WTC11 (cell line): ENCODE measurements around the gene RFX7. TPM values are rescaled to one million over a fixed set of nuclear protein-coding genes. Genes with fewer than 3 reads are reported as not detected.

ENCODE experiments used
- ATAC-seq: fragments of 200-7000 bp; cut with Tn5 transposase; 2 replicates; pipeline ENCODE4 v1.10.0; 2021; ENCODE audit warnings: mild to moderate bottlenecking, moderate library complexity
- CTCF ChIA-PET: fragments of 300-600 bp; sonication (Branson Sonifier 250); formaldehyde crosslinking; loops from one replicate; lab custom pipeline; 2021; ENCODE audit warnings: antibody characterized with exemption; lab: Charles Lee
- POLR2A ChIA-PET: fragments of 350-600 bp; sonication (Branson Sonifier 250); formaldehyde crosslinking; loops from one replicate; lab custom pipeline; 2021; ENCODE audit warnings: antibody characterized with exemption; lab: Charles Lee
- DNase-seq: peaks from one replicate; pipeline ENCODE4 v3.0.0; 2021; ENCODE audit warnings: low spot score
- H3K27ac Mint-ChIP-seq: 2 replicates; pipeline ENCODE4 v1.8.0; 2021; ENCODE audit warnings: mixed read lengths
- H3K27me3 Mint-ChIP-seq: 2 replicates; pipeline ENCODE4 v1.8.0; 2021; ENCODE audit warnings: low read depth, mild to moderate bottlenecking, moderate library complexity, mixed read lengths
- H3K36me3 Mint-ChIP-seq: 2 replicates; pipeline ENCODE4 v1.8.0; 2021; ENCODE audit warnings: mixed read lengths
- H3K4me1 Mint-ChIP-seq: 2 replicates; pipeline ENCODE4 v1.8.0; 2022; ENCODE audit warnings: mixed read lengths
- H3K4me3 Mint-ChIP-seq: 2 replicates; pipeline ENCODE4 v1.8.0; 2021; ENCODE audit warnings: mild to moderate bottlenecking, moderate library complexity, mixed read lengths
- H3K9me3 Mint-ChIP-seq: 2 replicates; pipeline ENCODE4 v1.8.0; 2021; ENCODE audit warnings: mixed read lengths
- AR ChIP-seq: fragments of 250-450 bp; sonication (Bioruptor Pico); IDR thresholded peaks from 2 replicates; pipeline ENCODE4 v1.9.0; 2021; ENCODE audit warnings: mild to moderate bottlenecking
- ATF2 ChIP-seq: sonication (generic); formaldehyde crosslinking; IDR thresholded peaks from 2 replicates; pipeline ENCODE4 v1.8.1; 2022; ENCODE audit warnings: low read depth, missing genetic modification reagents, borderline replicate concordance
- CDX4 ChIP-seq: fragments of 250-450 bp; sonication (Bioruptor Pico); IDR thresholded peaks from 2 replicates; pipeline ENCODE4 v1.9.0; 2021; ENCODE audit warnings: moderate library complexity, mild to moderate bottlenecking, inconsistent platforms, borderline replicate concordance
- E2F4 ChIP-seq: sonication (generic); formaldehyde crosslinking; IDR thresholded peaks from 2 replicates; pipeline ENCODE4 v1.8.1; 2022; ENCODE audit warnings: low read depth, mild to moderate bottlenecking, moderate library complexity, missing genetic modification reagents, borderline replicate concordance
- EMX1 ChIP-seq: fragments of 250-450 bp; sonication (Bioruptor Pico); IDR thresholded peaks from 2 replicates; pipeline ENCODE4 v1.8.0; 2021; ENCODE audit warnings: mild to moderate bottlenecking
- FOXP4 ChIP-seq: sonication (generic); formaldehyde crosslinking; IDR thresholded peaks from 2 replicates; pipeline ENCODE4 v1.8.0; 2022; ENCODE audit warnings: mild to moderate bottlenecking, missing genetic modification reagents
- HMGXB4 ChIP-seq: sonication (generic); formaldehyde crosslinking; IDR thresholded peaks from 2 replicates; pipeline ENCODE4 v1.8.1; 2023; ENCODE audit warnings: mild to moderate bottlenecking, moderate library complexity, missing genetic modification reagents
- IRF1 ChIP-seq: sonication (generic); formaldehyde crosslinking; IDR thresholded peaks from 2 replicates; pipeline ENCODE4 v1.8.0; 2023; ENCODE audit warnings: missing genetic modification reagents
- JAZF1 ChIP-seq: fragments of 250-450 bp; sonication (Bioruptor Pico); IDR thresholded peaks from 2 replicates; pipeline ENCODE4 v1.9.0; 2021; ENCODE audit warnings: moderate library complexity, mild to moderate bottlenecking, inconsistent platforms
- KAT7 ChIP-seq: sonication (generic); formaldehyde crosslinking; IDR thresholded peaks from 2 replicates; pipeline ENCODE4 v1.8.1; 2023; ENCODE audit warnings: missing genetic modification reagents, mild to moderate bottlenecking, borderline replicate concordance
- MLX ChIP-seq: sonication (generic); formaldehyde crosslinking; IDR thresholded peaks from 2 replicates; pipeline ENCODE4 v1.8.1; 2023; ENCODE audit warnings: mild to moderate bottlenecking, missing genetic modification reagents, moderate library complexity
- NR2C2 ChIP-seq: sonication (generic); formaldehyde crosslinking; IDR thresholded peaks from 2 replicates; pipeline ENCODE4 v1.8.0; 2022; ENCODE audit warnings: mild to moderate bottlenecking, missing genetic modification reagents
- OVOL2 ChIP-seq: fragments of 250-450 bp; sonication (Bioruptor Pico); IDR thresholded peaks from 2 replicates; pipeline ENCODE4 v1.9.0; 2021; ENCODE audit warnings: mild to moderate bottlenecking, borderline replicate concordance
- SP1 ChIP-seq: sonication (generic); formaldehyde crosslinking; conservative IDR thresholded peaks from 2 replicates; pipeline ENCODE4 v1.8.1; 2022; ENCODE audit warnings: missing genetic modification reagents
- ZBTB43 ChIP-seq: sonication (generic); formaldehyde crosslinking; IDR thresholded peaks from 2 replicates; pipeline ENCODE4 v1.8.1; 2023; ENCODE audit warnings: mild to moderate bottlenecking, missing genetic modification reagents
- ZNF138 ChIP-seq: sonication (generic); formaldehyde crosslinking; conservative IDR thresholded peaks from 2 replicates; pipeline ENCODE4 v1.8.1; 2022; ENCODE audit warnings: mild to moderate bottlenecking, moderate library complexity, missing genetic modification reagents
- ZNF532 ChIP-seq: fragments of 250-450 bp; sonication (Bioruptor Pico); IDR thresholded peaks from 2 replicates; pipeline ENCODE4 v1.9.0; 2021; ENCODE audit warnings: mild to moderate bottlenecking, borderline replicate concordance
- total RNA-seq: library from RNA; stranded (reverse); gene quantifications from 3 replicates; pipeline ENCODE4 v1.2.3, GENCODE V29; 2021

Gene RFX7
- total RNA-seq, 1 experiment from 2014 or later: 36.0 TPM

GRCh38 chr15:56232058-56232457 is 11.6 kb downstream of the RFX7 start:
- DNase-seq (no peak), ATAC-seq (no peak)
- Mint-ChIP-seq H3K27me3 (peaks cover 3% of the 10 kb centered on the region; the same call in 1 of the 2 replicates), H3K4me1 (peaks cover 17% of the 10 kb centered on the region), H3K4me3 (no peak overlapping the region), H3K36me3 (peaks cover 81% of the 10 kb centered on the region), H3K27ac (no peak overlapping the region), H3K9me3 (peaks cover 71% of the 10 kb centered on the region)
- CTCF ChIA-PET: interaction anchor here (0.6 kb wide), 1 partner anchor 194 kb away, joined by 3 read pairs; no protein-coding TSS in a partner anchor
- POLR2A ChIA-PET: no interaction called here
- TF ChIP-seq EMX1 (CRISPR knock-in tag): no peak
- no peak for TF ChIP-seq KAT7 (CRISPR knock-in tag)
- no peak for TF ChIP-seq MLX (CRISPR knock-in tag)
- TF ChIP-seq SP1: no peak
- TF ChIP-seq ATF2 (CRISPR knock-in tag): no peak
- no peak for TF ChIP-seq CDX4 (CRISPR knock-in tag)
- no peak for TF ChIP-seq HMGXB4 (CRISPR knock-in tag)
- TF ChIP-seq NR2C2 (CRISPR knock-in tag): no peak
- TF ChIP-seq JAZF1 (CRISPR knock-in tag): no peak
- no peak for TF ChIP-seq ZNF532 (CRISPR knock-in tag)
- TF ChIP-seq ZBTB43 (CRISPR knock-in tag): no peak
- no peak for TF ChIP-seq FOXP4 (CRISPR knock-in tag)
- TF ChIP-seq OVOL2 (CRISPR knock-in tag): no peak
- TF ChIP-seq ZNF138 (CRISPR knock-in tag): no peak
- TF ChIP-seq AR (CRISPR knock-in tag): no peak
- no peak for TF ChIP-seq E2F4
- no peak for TF ChIP-seq IRF1 (CRISPR knock-in tag)
